Astrocyte of the spinal cord (primary cell): Measurements from ENCODE around the gene ERN1.

Experiments
- DNase-seq: peaks from one replicate; pipeline ENCODE4 v3.0.0; 2011; ENCODE audit warnings: low read depth, low spot score
- H3K4me3 ChIP-seq: 2 replicates; pipeline ENCODE4 v1.5.1; 2011; ENCODE audit warnings: low read depth, mild to moderate bottlenecking, low read length, moderate library complexity
- CTCF ChIP-seq: IDR thresholded peaks from 2 replicates; pipeline ENCODE4 v1.5.1; 2012; ENCODE audit warnings: low read depth, mild to moderate bottlenecking, low read length, inconsistent platforms
- in situ Hi-C: cut with HindIII; loops from 2 replicates; pipeline ENCODE4 v1.10.0; 2017; ENCODE audit warnings: low sequenced_read_pairs

ERN1 gene

GRCh38 chr17:64080174-64080618 lies 49.7 kb downstream of the ERN1 start:
- DNase-seq, result no peak
- no peak overlapping the region for H3K4me3 ChIP-seq
- in situ Hi-C loops, result no loop called here
- no peak for TF ChIP-seq CTCF

- no peak for TF ChIP-seq CTCF
- no peak overlapping the region for H3K4me3 ChIP-seq
- in situ Hi-C loops, result no loop called here
- no peak for DNase-seq
Measured at GRCh38 chr17:64077379-64077778, 52.6 kb downstream of the ERN1 start.

- H3K4me3 ChIP-seq, result no peak overlapping the region
- no peak for DNase-seq
- in situ Hi-C loops, result no loop called here
- no peak for TF ChIP-seq CTCF
Measured at GRCh38 chr17:64075913-64076312, 54.0 kb downstream of the ERN1 start.

GRCh38 chr17:64074704-64075426 lies 55.1 kb downstream of the ERN1 start:
- H3K4me3 ChIP-seq, result no peak overlapping the region

GRCh38 chr17:64073771-64074703 lies 55.9 kb downstream of the ERN1 start:
- no peak overlapping the region for H3K4me3 ChIP-seq
- no peak for TF ChIP-seq CTCF
- in situ Hi-C loops, result no loop called here
- DNase-seq, result no peak

More at GRCh38 chr17:64074704-64075426, 55.1 kb downstream of the ERN1 start:
- in situ Hi-C loops, result no loop called here
- DNase-seq, result no peak
- TF ChIP-seq CTCF, result no peak

- no peak overlapping the region for H3K4me3 ChIP-seq
- in situ Hi-C loops, result no loop called here
- no peak for TF ChIP-seq CTCF
- no peak for DNase-seq
Measured at GRCh38 chr17:64071111-64071510, 58.8 kb downstream of the ERN1 start.
